K562 (cell line): ENCODE data around the gene BTN3A1. TPM values are rescaled to one million over a fixed set of nuclear protein-coding genes. Genes with fewer than 3 reads are reported as not detected.

Experiments
- CREB1 ChIP-seq, 2 experiments: sonication (generic) in 1 of 2; formaldehyde crosslinking in 1 of 2; IDR thresholded peaks; 2 replicates each; pipeline versions ENCODE4 v1.6.1 to v1.8.0; 2012 to 2022; ENCODE audit warnings: inconsistent platforms in 1 of 2, mild to moderate bottlenecking in 1 of 2, missing genetic modification reagents in 1 of 2, moderate library complexity in 1 of 2
- ETS2 ChIP-seq: IDR thresholded peaks from 2 replicates; pipeline ENCODE4 v1.6.1; 2016; ENCODE audit warnings: borderline replicate concordance, missing genetic modification characterization, mild to moderate bottlenecking, moderate library complexity, missing compliant biosample characterization; ENCODE audit not compliant: poor library complexity, severe bottlenecking
- GABPB2 ChIP-seq: fragments of 250-450 bp; sonication (Bioruptor Pico); conservative IDR thresholded peaks from 2 replicates; pipeline ENCODE4 v1.5.1; 2021; ENCODE audit warnings: mild to moderate bottlenecking
- MAZ ChIP-seq, 2 experiments: fragments of 450-650 bp in 1 of 2; sonication (generic) in 1 of 2; formaldehyde crosslinking; IDR thresholded peaks in 1 of 2; conservative IDR thresholded peaks in 1 of 2; 2 replicates each; pipeline versions ENCODE4 v1.4.0 to v1.5.0; 2020; ENCODE audit warnings: mild to moderate bottlenecking in 1 of 2, missing genetic modification reagents in 1 of 2
- NFE2 ChIP-seq: IDR thresholded peaks from 2 replicates; pipeline ENCODE4 v1.6.1; 2014; ENCODE audit warnings: antibody characterized with exemption, low read depth
- NR2C1 ChIP-seq, 2 experiments: fragments of 450-650 bp; IDR thresholded peaks; 2 replicates each; pipeline ENCODE4 v1.6.1; 2017; ENCODE audit warnings: mild to moderate bottlenecking in 2 of 2, antibody characterized with exemption in 1 of 2, inconsistent platforms in 1 of 2, missing compliant biosample characterization in 1 of 2, missing genetic modification characterization in 1 of 2
- NRF1 ChIP-seq, 2 experiments: fragments of 450-650 bp; IDR thresholded peaks in 1 of 2; conservative IDR thresholded peaks in 1 of 2; 2 replicates each; pipeline ENCODE4 v1.6.1; 2014; ENCODE audit warnings: mild to moderate bottlenecking in 2 of 2
- PCBP2 ChIP-seq: fragments of 200-400 bp; formaldehyde crosslinking; IDR thresholded peaks from 2 replicates; pipeline ENCODE4 v1.6.1; 2018; ENCODE audit warnings: low read length, low read depth, mild to moderate bottlenecking, moderate library complexity; ENCODE audit not compliant: poor library complexity, severe bottlenecking
- PHF8 ChIP-seq: fragments of 200-600 bp; sonication (generic); IDR thresholded peaks from 2 replicates; pipeline ENCODE4 v1.6.1; 2012; ENCODE audit warnings: mixed run types, mild to moderate bottlenecking, inconsistent platforms, low read length, moderate library complexity, borderline replicate concordance
- RFX7 ChIP-seq: fragments of 250-450 bp; sonication (Bioruptor Pico); IDR thresholded peaks from 2 replicates; pipeline ENCODE4 v1.5.1; 2021; ENCODE audit warnings: mild to moderate bottlenecking
- SMARCE1 ChIP-seq: fragments of 450-650 bp; IDR thresholded peaks from 2 replicates; pipeline ENCODE4 v1.7.1; 2016; ENCODE audit warnings: mild to moderate bottlenecking
- ZBED1 ChIP-seq: IDR thresholded peaks from 2 replicates; pipeline ENCODE4 v1.6.1; 2014
- ZBTB7A ChIP-seq: IDR thresholded peaks from 2 replicates; pipeline ENCODE4 v1.6.1; 2011; ENCODE audit warnings: low read depth, mild to moderate bottlenecking, low read length, moderate library complexity, borderline replicate concordance; ENCODE audit not compliant: control insufficient read depth
- ZFPM2 ChIP-seq: fragments of 250-450 bp; sonication (Bioruptor Pico); IDR thresholded peaks from 2 replicates; pipeline ENCODE4 v1.5.1; 2022; ENCODE audit warnings: mild to moderate bottlenecking
- ZNF12 ChIP-seq: sonication (generic); formaldehyde crosslinking; IDR thresholded peaks from 2 replicates; pipeline ENCODE4 v1.4.0; 2020; ENCODE audit warnings: mild to moderate bottlenecking, missing genetic modification reagents
- polyA plus RNA-seq, 8 experiments: library from polyadenylated mRNA; depleted of rRNA in 4 of 8; stranded (reverse) in 5 of 8; unstranded in 3 of 8; fragments of >200 nt; fragmentation: Nextera tagmentation in 2 of 8; fragmentation: Illumina TruSeq in 1 of 8; extraction: Ambion mirVana in 2 of 8; extraction: Trizol in 1 of 8; gene quantifications; 2 replicates each; pipeline versions ENCODE4 v1.2.1 to v1.2.3, GENCODE V29; 2011 to 2014; ENCODE audit warnings: inconsistent platforms in 1 of 8, missing spikeins in 1 of 8
- total RNA-seq, 7 experiments: library from RNA; depleted of rRNA in 6 of 7; stranded (reverse); fragments of >200 nt in 6 of 7; fragmentation: Illumina TruSeq in 2 of 7; extraction: Trizol in 2 of 7; gene quantifications; 2 replicates each; pipeline versions ENCODE4 v1.2.1 to v1.2.3, GENCODE V29; 2011 to 2021; ENCODE audit warnings: low replicate concordance in 1 of 7
- TF ChIP-seq, protein P1 (sequence below): fragments of 450-650 bp; IDR thresholded peaks from 2 replicates; pipeline ENCODE4 v1.6.1; 2016; ENCODE audit warnings: antibody characterized with exemption
- TF ChIP-seq, protein P2 (sequence below): fragments of 450-650 bp; IDR thresholded peaks from 2 replicates; pipeline ENCODE4 v1.7.0; 2016; ENCODE audit warnings: borderline replicate concordance
- TF ChIP-seq, protein P3 (sequence below): sonication (generic); formaldehyde crosslinking; IDR thresholded peaks from 2 replicates; pipeline ENCODE4 v1.9.0; 2022; ENCODE audit warnings: mild to moderate bottlenecking, missing genetic modification reagents
- TF ChIP-seq, protein P4 (sequence below): fragments of 450-650 bp; conservative IDR thresholded peaks from 2 replicates; pipeline ENCODE4 v1.6.1; 2016; ENCODE audit warnings: missing genetic modification characterization, low read depth, mild to moderate bottlenecking, control low read depth, missing compliant biosample characterization
- TF ChIP-seq, protein P5 (sequence below): sonication (generic); formaldehyde crosslinking; IDR thresholded peaks from 2 replicates; pipeline ENCODE4 v1.8.0; 2022; ENCODE audit warnings: mild to moderate bottlenecking, missing genetic modification reagents

The BTN3A1 gene
- total and polyA plus RNA-seq, 9 of the 15 experiments (the other 6 are each of a cell fraction or from before 2014, with no cell fraction given), result 0.84 to 8.5 (median 3.9) TPM

DNA sequence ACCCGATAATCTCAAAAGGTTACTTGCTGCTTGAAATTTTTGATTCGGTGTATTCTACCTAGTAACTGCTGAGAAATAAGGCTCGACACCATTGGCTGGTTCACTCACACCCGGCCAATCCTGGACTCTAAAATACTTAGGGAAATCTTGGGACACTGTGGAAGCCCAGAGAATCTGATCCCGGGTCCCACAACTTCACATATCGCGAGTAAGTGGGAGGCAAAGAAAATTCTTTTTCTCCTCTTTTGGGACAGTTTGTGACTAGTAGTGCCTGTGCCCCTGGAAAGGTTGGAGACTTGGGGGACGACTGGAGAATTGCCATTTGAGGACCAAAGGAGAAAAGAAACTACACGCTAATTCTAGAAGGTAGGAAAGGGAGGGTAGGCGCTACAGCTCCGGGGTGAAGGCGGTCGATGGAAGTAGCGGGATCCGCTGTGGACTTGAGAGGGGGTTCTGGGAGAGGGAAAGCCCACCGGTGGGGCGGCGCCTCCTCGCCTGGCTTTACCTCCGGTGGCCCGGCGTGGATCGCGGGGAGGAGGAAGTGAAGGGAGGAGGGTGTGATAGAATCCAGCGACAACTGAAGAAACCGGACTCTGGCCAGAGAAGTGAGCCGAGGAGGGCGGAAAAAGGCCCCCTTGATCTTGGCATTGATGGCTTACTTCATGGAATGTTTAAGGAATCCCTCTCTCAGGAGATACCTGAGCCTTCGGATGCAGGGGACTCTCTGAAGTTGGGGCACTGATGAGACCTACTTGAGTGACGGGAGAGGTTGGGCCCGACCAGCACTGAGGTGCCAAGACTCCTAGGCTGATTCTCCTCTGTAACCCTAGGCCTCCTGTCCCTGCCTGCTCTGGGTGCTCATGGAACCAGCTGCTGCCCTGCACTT, 19.4 kb downstream of the BTN3A1 start (continued):
- TF ChIP-seq ZBTB7A (peak; percentile 69; the same call in 1 of the 2 replicates), NFE2 (no peak), PCBP2 (no peak), ETS2 (tag) (no peak), NR2C1 (IDR thresholded peaks at IDR 0.05) (no peak), NR2C1 (tag; IDR thresholded peaks at IDR 0.05) (no peak), SMARCE1 (peak; percentile 75; the same call in 1 of the 2 replicates), GABPB2 (no peak), MAZ (CRISPR knock-in tag; conservative IDR thresholded peaks at IDR 0.05 in 1 of 2, IDR thresholded peaks at IDR 0.05 in 1 of 2) (peak; percentile 21 to 52; a peak in 2 of 4 replicates), ZFPM2 (no peak), CREB1 (IDR thresholded peaks at IDR 0.05) (peak; percentile 88), CREB1 (CRISPR knock-in tag; IDR thresholded peaks at IDR 0.05) (peak; percentile 85), ZBED1 (no peak), RFX7 (CRISPR knock-in tag) (no peak), NRF1 (conservative IDR thresholded peaks at IDR 0.05 in 1 of 2, IDR thresholded peaks at IDR 0.05 in 1 of 2) (no peak), ZNF12 (no peak), PHF8 (peak; percentile 54; the same call in 1 of the 2 replicates)
- TF ChIP-seq, protein P1, sequence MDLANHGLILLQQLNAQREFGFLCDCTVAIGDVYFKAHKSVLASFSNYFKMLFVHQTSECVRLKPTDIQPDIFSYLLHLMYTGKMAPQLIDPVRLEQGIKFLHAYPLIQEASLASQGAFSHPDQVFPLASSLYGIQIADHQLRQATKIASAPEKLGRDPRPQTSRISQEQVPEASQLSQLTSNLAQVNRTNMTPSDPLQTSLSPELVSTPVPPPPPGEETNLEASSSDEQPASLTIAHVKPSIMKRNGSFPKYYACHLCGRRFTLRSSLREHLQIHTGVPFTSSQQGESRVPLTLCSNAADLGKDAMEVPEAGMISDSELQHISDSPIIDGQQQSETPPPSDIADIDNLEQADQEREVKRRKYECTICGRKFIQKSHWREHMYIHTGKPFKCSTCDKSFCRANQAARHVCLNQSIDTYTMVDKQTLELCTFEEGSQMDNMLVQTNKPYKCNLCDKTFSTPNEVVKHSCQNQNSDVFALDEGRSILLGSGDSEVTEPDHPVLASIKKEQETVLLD, result peak; percentile 37; the same call in 1 of the 2 replicates
- TF ChIP-seq, protein P2, sequence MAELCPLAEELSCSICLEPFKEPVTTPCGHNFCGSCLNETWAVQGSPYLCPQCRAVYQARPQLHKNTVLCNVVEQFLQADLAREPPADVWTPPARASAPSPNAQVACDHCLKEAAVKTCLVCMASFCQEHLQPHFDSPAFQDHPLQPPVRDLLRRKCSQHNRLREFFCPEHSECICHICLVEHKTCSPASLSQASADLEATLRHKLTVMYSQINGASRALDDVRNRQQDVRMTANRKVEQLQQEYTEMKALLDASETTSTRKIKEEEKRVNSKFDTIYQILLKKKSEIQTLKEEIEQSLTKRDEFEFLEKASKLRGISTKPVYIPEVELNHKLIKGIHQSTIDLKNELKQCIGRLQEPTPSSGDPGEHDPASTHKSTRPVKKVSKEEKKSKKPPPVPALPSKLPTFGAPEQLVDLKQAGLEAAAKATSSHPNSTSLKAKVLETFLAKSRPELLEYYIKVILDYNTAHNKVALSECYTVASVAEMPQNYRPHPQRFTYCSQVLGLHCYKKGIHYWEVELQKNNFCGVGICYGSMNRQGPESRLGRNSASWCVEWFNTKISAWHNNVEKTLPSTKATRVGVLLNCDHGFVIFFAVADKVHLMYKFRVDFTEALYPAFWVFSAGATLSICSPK, result no peak; the same call in 1 of the 2 replicates
- TF ChIP-seq, protein P3, sequence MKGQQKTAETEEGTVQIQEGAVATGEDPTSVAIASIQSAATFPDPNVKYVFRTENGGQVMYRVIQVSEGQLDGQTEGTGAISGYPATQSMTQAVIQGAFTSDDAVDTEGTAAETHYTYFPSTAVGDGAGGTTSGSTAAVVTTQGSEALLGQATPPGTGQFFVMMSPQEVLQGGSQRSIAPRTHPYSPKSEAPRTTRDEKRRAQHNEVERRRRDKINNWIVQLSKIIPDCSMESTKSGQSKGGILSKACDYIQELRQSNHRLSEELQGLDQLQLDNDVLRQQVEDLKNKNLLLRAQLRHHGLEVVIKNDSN (CRISPR knock-in tag), result no peak
- TF ChIP-seq, protein P4, sequence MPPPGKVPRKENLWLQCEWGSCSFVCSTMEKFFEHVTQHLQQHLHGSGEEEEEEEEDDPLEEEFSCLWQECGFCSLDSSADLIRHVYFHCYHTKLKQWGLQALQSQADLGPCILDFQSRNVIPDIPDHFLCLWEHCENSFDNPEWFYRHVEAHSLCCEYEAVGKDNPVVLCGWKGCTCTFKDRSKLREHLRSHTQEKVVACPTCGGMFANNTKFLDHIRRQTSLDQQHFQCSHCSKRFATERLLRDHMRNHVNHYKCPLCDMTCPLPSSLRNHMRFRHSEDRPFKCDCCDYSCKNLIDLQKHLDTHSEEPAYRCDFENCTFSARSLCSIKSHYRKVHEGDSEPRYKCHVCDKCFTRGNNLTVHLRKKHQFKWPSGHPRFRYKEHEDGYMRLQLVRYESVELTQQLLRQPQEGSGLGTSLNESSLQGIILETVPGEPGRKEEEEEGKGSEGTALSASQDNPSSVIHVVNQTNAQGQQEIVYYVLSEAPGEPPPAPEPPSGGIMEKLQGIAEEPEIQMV (tag), result no peak
- TF ChIP-seq, protein P5, sequence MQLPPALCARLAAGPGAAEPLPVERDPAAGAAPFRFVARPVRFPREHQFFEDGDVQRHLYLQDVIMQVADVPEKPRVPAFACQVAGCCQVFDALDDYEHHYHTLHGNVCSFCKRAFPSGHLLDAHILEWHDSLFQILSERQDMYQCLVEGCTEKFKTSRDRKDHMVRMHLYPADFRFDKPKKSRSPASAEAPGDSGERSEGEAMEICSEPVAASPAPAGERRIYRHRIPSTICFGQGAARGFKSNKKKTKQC, result 0 out of 2 replicates have a peak, but pooled peaks have one; percentile 52
